ENCODE data around the gene ZC3H12D. TPM values are rescaled to one million over a fixed set of nuclear protein-coding genes. Genes with fewer than 3 reads are reported as not detected.

The ZC3H12D gene
- total RNA-seq, 1 donor from 2014 or later, result 0.47 TPM

DNA sequence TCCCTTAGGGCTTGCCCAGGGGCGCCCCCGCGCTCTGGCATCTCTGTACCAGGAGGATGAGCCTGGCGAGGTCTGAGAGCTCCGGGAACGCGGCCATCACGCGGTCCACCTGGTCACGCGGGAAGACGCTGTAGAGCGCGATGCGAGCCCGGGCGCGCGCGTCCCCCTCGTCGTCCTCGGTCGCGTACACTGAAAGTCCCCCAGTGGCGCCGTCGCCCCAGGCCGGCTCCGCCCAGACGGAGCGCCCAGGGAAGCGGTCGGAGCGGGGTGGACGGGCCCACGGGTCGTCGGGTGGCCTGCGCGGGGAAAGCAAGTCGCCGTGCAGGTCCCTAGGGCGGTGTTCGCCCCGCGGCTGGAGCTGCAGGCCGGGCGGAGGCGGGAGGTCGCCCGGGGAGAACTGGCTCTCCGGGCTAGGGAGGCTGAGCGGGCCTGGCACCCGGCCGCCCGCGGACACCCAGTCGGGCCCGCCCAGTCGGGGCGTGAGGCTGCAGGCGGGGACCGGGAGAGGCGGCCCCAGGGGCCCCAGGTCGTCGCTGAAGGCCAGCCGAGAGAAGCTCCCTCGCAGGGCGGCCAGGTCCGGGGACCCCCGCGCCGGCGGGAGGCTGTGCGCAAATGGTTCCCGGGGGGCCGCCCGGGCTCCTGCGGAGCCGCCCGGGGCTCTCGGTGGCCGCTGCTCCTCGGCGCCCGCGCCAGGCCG lies 34.0 kb downstream of the ZC3H12D start:
- DNase-seq (ENCODE audit: low spot score in 2 of 2, unreplicated experiment in 2 of 2), result peak in 1 of 2 experiments; percentile 55
- Mint-ChIP-seq H3K4me1 (peaks cover 20% of the 10 kb centered on the region), H3K4me3 (peak overlapping the region; percentile 67), H3K36me3 (no peaks in the 10 kb centered on the region), H3K9me3 (no peaks in the 10 kb centered on the region), H3K27ac (no peak overlapping the region), H3K27me3 (ENCODE audit: low read depth) (peaks cover 31% of the 10 kb centered on the region)
- TF ChIP-seq, protein P1, sequence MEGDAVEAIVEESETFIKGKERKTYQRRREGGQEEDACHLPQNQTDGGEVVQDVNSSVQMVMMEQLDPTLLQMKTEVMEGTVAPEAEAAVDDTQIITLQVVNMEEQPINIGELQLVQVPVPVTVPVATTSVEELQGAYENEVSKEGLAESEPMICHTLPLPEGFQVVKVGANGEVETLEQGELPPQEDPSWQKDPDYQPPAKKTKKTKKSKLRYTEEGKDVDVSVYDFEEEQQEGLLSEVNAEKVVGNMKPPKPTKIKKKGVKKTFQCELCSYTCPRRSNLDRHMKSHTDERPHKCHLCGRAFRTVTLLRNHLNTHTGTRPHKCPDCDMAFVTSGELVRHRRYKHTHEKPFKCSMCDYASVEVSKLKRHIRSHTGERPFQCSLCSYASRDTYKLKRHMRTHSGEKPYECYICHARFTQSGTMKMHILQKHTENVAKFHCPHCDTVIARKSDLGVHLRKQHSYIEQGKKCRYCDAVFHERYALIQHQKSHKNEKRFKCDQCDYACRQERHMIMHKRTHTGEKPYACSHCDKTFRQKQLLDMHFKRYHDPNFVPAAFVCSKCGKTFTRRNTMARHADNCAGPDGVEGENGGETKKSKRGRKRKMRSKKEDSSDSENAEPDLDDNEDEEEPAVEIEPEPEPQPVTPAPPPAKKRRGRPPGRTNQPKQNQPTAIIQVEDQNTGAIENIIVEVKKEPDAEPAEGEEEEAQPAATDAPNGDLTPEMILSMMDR (IDR thresholded peaks at IDR 0.05; ENCODE audit: unreplicated experiment), result no peak

DNA sequence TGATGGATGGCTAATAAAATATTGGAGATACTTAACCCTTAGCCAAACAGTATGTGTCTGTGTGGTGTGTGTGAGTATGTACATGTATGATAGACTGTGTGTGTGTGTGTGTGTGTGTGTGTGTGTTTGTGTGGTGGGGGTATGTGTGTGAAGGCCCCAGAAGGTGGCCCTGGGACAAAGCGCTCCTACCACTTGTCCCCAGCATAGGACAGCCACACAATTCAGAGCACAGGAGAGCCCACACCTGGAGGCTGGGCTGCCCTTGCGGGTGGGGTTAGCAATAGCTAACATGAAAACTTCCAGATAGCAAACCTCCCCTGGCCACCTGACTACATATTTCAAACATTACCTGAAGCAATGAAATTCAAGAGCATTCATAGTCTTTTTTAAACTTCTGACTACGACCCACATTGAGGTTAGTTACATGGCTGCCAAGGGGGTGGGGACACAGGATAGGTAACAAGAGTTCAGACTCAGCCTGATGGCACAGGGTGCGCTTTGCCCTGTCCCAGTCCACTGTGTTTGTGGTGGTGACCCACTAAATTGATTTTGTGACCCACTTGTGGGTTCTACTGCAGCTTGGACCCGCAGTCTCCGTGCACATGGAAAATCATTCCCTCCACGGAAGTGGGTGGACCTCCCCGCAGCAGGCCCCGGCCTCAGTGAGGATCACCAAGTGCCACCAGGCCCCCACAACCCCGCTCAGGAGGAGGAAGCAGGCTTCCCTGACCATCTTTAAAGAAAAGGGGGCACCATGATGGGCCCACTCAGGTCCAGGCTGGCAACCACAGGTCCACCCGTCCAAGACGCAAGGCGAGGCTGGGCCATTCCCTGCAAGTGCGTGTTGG lies 34.8 kb downstream of the ZC3H12D start:
- peaks cover 31% of the 10 kb centered on the region for H3K27me3 Mint-ChIP-seq (ENCODE audit: low read depth)
- DNase-seq (ENCODE audit: low spot score in 2 of 2, unreplicated experiment in 2 of 2), result no peak
- H3K36me3 Mint-ChIP-seq, result no peaks in the 10 kb centered on the region
- no peak overlapping the region for H3K27ac Mint-ChIP-seq
- H3K9me3 Mint-ChIP-seq, result no peaks in the 10 kb centered on the region
- peak overlapping the region; percentile 67 for H3K4me3 Mint-ChIP-seq
- peaks cover 20% of the 10 kb centered on the region for H3K4me1 Mint-ChIP-seq
- TF ChIP-seq, protein P1 (IDR thresholded peaks at IDR 0.05; ENCODE audit: unreplicated experiment), result no peak

DNA sequence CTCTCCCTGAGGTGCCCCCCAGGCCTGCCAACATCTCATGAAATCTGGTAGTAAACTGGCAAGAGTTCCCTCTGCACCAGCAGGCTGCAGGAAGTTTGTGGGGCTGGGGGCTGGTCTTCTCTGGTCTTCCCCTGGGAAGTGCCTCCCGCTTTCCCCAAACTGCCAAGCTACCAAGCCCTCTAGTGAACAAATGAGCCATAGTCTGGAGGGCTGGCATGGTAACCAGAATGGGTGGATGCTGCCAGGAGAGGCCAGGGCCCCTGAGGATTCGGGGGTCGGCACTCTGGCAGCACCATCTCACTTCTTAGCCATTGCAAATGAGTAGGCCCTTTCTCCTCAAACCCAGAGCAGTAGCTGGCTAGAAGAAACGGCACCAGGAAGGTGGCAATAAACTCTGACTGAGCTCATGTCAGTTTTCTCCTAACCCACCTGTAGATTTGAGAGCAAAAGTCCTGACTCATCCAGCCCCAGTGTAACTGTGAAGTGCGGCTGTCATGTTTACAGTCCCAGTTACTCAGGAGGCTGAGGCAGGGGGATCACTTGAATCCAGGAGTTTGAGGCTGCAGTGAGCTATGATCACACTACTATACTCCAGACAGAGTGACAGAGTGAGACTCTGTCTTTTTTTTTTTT lies 35.9 kb downstream of the ZC3H12D start:
- H3K9me3 Mint-ChIP-seq, result no peaks in the 10 kb centered on the region
- H3K36me3 Mint-ChIP-seq, result no peaks in the 10 kb centered on the region
- DNase-seq (ENCODE audit: low spot score in 2 of 2, unreplicated experiment in 2 of 2), result no peak
- H3K4me3 Mint-ChIP-seq, result no peak overlapping the region
- H3K4me1 Mint-ChIP-seq, result peaks cover 18% of the 10 kb centered on the region
- TF ChIP-seq, protein P1 (IDR thresholded peaks at IDR 0.05; ENCODE audit: unreplicated experiment), result no peak
- H3K27ac Mint-ChIP-seq, result no peak overlapping the region
- H3K27me3 Mint-ChIP-seq (ENCODE audit: low read depth), result peaks cover 31% of the 10 kb centered on the region

DNA sequence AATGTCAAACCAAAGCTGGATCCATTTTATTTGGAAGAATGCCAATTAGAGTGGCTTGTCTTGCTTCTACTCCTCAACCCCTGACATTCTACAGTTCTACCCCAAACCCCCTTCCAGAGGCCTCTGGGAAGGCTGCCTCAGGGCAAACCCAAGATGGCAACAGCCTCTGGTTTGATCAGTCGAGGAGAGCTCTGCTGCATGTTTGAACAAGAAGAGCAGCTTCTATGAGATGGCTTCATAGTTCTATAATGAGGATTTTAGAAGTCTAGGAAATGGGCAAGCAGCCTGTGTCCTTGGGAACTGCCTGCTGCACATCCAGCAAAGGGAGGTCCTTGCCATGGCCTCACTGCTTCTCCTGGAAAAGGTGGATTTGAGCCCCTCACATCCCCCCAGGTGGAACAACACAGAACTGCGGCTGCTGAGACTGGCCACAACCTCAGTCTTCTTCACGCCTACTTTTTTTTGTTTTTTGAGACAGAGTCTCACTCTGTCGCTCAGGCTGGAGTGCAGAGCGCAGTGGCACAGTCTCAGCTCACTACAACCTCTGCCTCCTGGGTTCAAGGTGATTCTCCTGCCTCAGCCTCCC lies 37.9 kb downstream of the ZC3H12D start:
- Mint-ChIP-seq H3K4me3 (no peak overlapping the region), H3K4me1 (peaks cover 32% of the 10 kb centered on the region), H3K9me3 (no peaks in the 10 kb centered on the region), H3K36me3 (no peaks in the 10 kb centered on the region), H3K27me3 (ENCODE audit: low read depth) (peaks cover 16% of the 10 kb centered on the region), H3K27ac (no peak overlapping the region)
- TF ChIP-seq, protein P1 (IDR thresholded peaks at IDR 0.05; ENCODE audit: unreplicated experiment), result no peak
- no peak for DNase-seq (ENCODE audit: low spot score in 2 of 2, unreplicated experiment in 2 of 2)

DNA sequence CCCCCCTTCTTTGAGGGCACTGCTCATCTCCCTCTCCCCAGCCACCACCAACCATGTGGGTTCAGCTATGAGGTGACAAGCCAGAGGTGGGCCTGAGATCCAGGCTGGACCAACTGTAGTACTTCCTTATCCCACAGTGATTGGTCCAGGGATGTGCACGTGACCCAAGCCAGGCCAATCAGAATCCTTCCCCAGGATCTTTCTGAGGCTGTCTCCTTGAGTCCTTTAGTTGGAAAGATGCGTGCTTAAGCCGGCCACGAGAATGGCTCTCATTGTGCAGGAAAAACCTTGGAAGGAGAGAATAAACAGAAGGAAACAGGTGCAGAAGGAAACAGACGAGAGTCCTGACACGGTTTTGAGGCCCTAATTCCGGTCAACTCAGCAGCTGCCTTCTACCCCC lies 39.2 kb downstream of the ZC3H12D start:
- H3K4me3 Mint-ChIP-seq, result no peak overlapping the region
- no peaks in the 10 kb centered on the region for H3K9me3 Mint-ChIP-seq
- peaks cover 42% of the 10 kb centered on the region for H3K4me1 Mint-ChIP-seq
- peaks cover 10% of the 10 kb centered on the region for H3K27me3 Mint-ChIP-seq (ENCODE audit: low read depth)
- TF ChIP-seq, protein P1 (IDR thresholded peaks at IDR 0.05; ENCODE audit: unreplicated experiment), result no peak
- no peak for DNase-seq (ENCODE audit: low spot score in 2 of 2, unreplicated experiment in 2 of 2)
- no peak overlapping the region for H3K27ac Mint-ChIP-seq
- no peaks in the 10 kb centered on the region for H3K36me3 Mint-ChIP-seq
